ENCODE measurements around the gene MTUS2.

MTUS2 gene

DNA sequence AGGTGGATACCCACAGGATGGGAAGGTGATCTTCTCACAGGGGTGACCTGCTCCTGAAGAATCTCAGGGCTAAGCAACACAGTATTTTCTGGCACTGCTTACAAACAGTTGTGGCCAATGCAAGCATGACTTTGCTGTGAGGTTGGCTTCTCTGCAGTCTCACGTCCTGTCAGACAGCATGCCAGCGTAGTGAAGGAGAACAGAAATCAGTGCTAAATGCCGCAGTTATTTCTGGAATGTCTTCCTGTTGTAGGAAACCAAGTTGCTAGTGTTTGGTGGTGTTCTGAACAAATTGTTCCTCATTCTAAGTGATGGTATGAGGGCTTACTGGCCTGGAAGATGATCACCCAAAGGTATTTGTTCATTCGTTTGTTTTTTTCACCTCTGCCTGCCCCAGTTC, 320.1 kb downstream of the MTUS2 start:
- no peak for DNase-seq (ENCODE audit: low read depth, low spot score)
- Histone ChIP-seq H3K27ac (ENCODE audit: low read length) (no peak overlapping the region), H3K4me3 (ENCODE audit: low read length) (no peak overlapping the region), H3K9me3 (ENCODE audit: control insufficient read depth, insufficient read depth, low read length) (peaks cover 9% of the 10 kb centered on the region), H3K27me3 (ENCODE audit: control insufficient read depth, insufficient read depth, low read length) (no peaks in the 10 kb centered on the region), H3K36me3 (ENCODE audit: control insufficient read depth, insufficient read depth, low read length) (no peaks in the 10 kb centered on the region), H3K4me1 (ENCODE audit: control insufficient read depth, insufficient read depth, low read length) (no peaks in the 10 kb centered on the region)
- no CpG with 5 or more reads among the region's 4 CpGs for WGBS (ENCODE audit: insufficient coverage, insufficient read length)

DNA sequence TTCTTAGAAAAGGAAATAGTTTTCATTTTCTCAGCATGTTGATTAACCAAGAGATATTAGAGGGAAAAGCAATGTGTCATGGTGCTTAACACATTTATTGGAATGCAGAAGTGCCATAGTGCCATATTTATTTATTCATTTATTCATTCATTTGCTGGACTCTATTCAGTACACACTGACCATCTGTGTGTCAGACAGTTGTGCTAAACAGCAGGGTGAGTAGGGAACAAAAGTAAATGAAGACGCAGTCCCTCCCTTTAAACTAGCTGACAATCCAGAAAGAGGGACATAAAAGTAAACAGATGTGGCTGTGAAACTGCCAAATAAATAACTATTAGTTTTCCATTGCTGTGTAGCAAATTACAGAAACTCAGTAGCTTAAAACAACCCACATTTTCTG, 323.7 kb downstream of the MTUS2 start:
- no peak for DNase-seq (ENCODE audit: low read depth, low spot score)
- H3K27me3 ChIP-seq (ENCODE audit: control insufficient read depth, insufficient read depth, low read length), result no peaks in the 10 kb centered on the region
- H3K4me1 ChIP-seq (ENCODE audit: control insufficient read depth, insufficient read depth, low read length), result no peaks in the 10 kb centered on the region
- no peaks in the 10 kb centered on the region for H3K36me3 ChIP-seq (ENCODE audit: control insufficient read depth, insufficient read depth, low read length)
- H3K9me3 ChIP-seq (ENCODE audit: control insufficient read depth, insufficient read depth, low read length), result peaks cover 7% of the 10 kb centered on the region
- H3K27ac ChIP-seq (ENCODE audit: low read length), result no peak overlapping the region
- H3K4me3 ChIP-seq (ENCODE audit: low read length), result no peak overlapping the region
- no CpG with 5 or more reads among the region's 1 CpG for WGBS (ENCODE audit: insufficient coverage, insufficient read length)

DNA sequence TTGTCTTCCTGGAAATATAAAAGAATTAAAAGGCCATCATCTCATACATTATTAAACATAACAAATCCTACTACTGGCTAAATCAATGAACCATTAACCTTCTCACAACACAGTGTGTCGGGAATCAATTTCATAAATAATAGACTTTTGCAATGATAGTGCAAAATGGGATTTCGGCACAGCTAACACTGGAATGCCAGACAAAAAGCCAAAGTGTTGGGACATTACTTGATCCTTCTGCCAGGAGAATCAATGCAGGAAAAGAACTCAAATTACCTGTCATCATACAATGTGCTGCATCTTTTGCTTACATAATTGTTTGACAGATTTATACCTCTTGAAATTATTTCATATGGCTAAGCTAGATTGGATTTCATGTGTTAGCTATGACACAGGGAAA, 334.3 kb downstream of the MTUS2 start:
- Histone ChIP-seq H3K36me3 (ENCODE audit: control insufficient read depth, insufficient read depth, low read length) (no peaks in the 10 kb centered on the region), H3K4me3 (ENCODE audit: low read length) (no peak overlapping the region), H3K4me1 (ENCODE audit: control insufficient read depth, insufficient read depth, low read length) (no peaks in the 10 kb centered on the region), H3K27me3 (ENCODE audit: control insufficient read depth, insufficient read depth, low read length) (no peaks in the 10 kb centered on the region), H3K27ac (ENCODE audit: low read length) (no peak overlapping the region), H3K9me3 (ENCODE audit: control insufficient read depth, insufficient read depth, low read length) (peaks cover 10% of the 10 kb centered on the region)
- DNase-seq (ENCODE audit: low read depth, low spot score), result no peak
- no CpG with 5 or more reads among the region's 2 CpGs for WGBS (ENCODE audit: insufficient coverage, insufficient read length)

DNA sequence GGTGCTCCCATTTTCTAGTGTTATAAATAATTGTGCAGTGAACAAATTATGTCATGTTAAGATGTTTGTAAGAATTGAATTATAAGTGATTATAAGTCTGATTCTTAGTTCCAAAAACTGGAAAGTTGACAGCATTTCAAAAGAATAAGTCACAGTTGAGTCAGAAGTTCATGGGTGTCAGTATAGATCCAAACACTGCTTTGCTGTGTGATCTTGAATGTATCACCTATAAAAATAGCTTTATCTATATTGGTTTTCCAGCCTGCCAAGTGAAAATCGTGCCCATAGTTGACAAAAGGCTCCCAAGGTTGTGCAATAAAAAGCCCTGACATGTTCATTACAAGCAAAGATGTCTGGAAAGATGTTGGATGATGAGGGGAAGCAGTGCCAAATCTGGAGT, 336.0 kb downstream of the MTUS2 start:
- H3K27ac ChIP-seq (ENCODE audit: low read length), result no peak overlapping the region
- H3K36me3 ChIP-seq (ENCODE audit: control insufficient read depth, insufficient read depth, low read length), result no peaks in the 10 kb centered on the region
- no CpG with 5 or more reads among the region's 1 CpG for WGBS (ENCODE audit: insufficient coverage, insufficient read length)
- H3K4me3 ChIP-seq (ENCODE audit: low read length), result no peak overlapping the region
- no peaks in the 10 kb centered on the region for H3K4me1 ChIP-seq (ENCODE audit: control insufficient read depth, insufficient read depth, low read length)
- no peak for DNase-seq (ENCODE audit: low read depth, low spot score)
- H3K27me3 ChIP-seq (ENCODE audit: control insufficient read depth, insufficient read depth, low read length), result no peaks in the 10 kb centered on the region
- H3K9me3 ChIP-seq (ENCODE audit: control insufficient read depth, insufficient read depth, low read length), result peaks cover 10% of the 10 kb centered on the region

DNA sequence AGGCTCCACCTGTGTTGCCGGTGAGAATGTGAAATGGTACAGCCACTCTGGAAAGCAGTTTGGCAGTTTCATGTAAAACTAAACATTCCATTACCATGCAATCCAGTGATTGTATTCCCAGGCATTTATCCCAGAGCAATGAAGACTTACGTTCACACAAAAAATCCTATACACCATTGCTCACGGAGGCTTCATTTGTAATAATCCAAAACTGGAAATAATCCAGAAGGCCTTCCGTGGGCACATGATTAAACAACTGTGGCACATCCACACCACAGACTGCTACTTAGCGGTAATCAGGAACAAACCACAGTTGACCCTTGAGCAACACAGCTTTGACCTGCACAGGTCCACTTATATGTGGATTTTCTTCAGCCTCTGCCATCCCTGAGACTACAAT, 339.7 kb downstream of the MTUS2 start:
- Histone ChIP-seq H3K36me3 (ENCODE audit: control insufficient read depth, insufficient read depth, low read length) (no peaks in the 10 kb centered on the region), H3K27me3 (ENCODE audit: control insufficient read depth, insufficient read depth, low read length) (no peaks in the 10 kb centered on the region), H3K4me1 (ENCODE audit: control insufficient read depth, insufficient read depth, low read length) (no peaks in the 10 kb centered on the region; the same call in 1 of the 2 replicates), H3K4me3 (ENCODE audit: low read length) (no peak overlapping the region), H3K9me3 (ENCODE audit: control insufficient read depth, insufficient read depth, low read length) (peaks cover 12% of the 10 kb centered on the region), H3K27ac (ENCODE audit: low read length) (no peak overlapping the region)
- no CpG with 5 or more reads among the region's 5 CpGs for WGBS (ENCODE audit: insufficient coverage, insufficient read length)
- DNase-seq (ENCODE audit: low read depth, low spot score), result no peak

DNA sequence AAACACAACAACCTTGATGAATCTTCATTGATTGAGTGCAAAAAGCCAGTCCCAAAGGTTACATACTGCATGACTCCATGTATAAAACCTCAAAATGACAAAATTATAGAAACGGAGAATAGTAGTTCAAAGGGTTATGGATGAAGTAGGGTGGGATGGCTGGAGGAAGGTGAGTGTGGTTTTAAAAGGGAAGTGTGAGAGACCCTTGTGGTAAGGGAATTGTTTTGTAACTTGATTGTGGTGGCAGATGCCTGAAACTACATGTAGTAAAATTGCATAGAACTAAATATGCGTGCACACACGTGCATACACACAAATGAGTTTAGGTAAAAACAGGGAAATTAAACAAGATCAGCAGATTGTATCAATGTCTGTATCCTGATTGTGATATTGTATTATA, 340.7 kb downstream of the MTUS2 start:
- peaks cover 13% of the 10 kb centered on the region for H3K9me3 ChIP-seq (ENCODE audit: control insufficient read depth, insufficient read depth, low read length)
- no peaks in the 10 kb centered on the region; the same call in 1 of the 2 replicates for H3K4me1 ChIP-seq (ENCODE audit: control insufficient read depth, insufficient read depth, low read length)
- WGBS (ENCODE audit: insufficient coverage, insufficient read length), result 100% methylated on average over 1 of the region's 3 CpGs
- no peaks in the 10 kb centered on the region for H3K27me3 ChIP-seq (ENCODE audit: control insufficient read depth, insufficient read depth, low read length)
- no peak for DNase-seq (ENCODE audit: low read depth, low spot score)
- no peak overlapping the region for H3K4me3 ChIP-seq (ENCODE audit: low read length)
- no peak overlapping the region for H3K27ac ChIP-seq (ENCODE audit: low read length)
- H3K36me3 ChIP-seq (ENCODE audit: control insufficient read depth, insufficient read depth, low read length), result no peaks in the 10 kb centered on the region

DNA sequence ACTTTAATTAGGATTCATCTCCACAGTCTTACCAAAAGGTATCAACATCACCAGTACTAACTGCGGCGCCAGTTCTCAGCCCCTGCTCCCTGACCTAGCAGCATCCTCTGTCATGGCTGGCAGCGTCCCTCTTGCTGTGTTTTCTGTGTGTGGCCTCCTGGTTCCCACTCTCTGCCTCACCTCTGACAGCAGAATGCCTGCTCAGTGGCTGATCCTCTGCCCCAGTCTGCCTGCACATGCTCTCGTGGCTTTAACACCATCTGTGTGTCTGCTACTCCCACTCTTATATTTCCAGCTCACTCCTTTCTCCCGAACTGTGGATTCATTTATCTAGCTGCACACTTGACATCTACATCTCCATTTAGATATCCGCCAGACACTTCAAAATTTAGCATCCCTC, 341.5 kb downstream of the MTUS2 start:
- Histone ChIP-seq H3K4me1 (ENCODE audit: control insufficient read depth, insufficient read depth, low read length) (no peaks in the 10 kb centered on the region; the same call in 1 of the 2 replicates), H3K36me3 (ENCODE audit: control insufficient read depth, insufficient read depth, low read length) (no peaks in the 10 kb centered on the region), H3K4me3 (ENCODE audit: low read length) (no peak overlapping the region), H3K27ac (ENCODE audit: low read length) (no peak overlapping the region), H3K9me3 (ENCODE audit: control insufficient read depth, insufficient read depth, low read length) (peaks cover 13% of the 10 kb centered on the region), H3K27me3 (ENCODE audit: control insufficient read depth, insufficient read depth, low read length) (no peaks in the 10 kb centered on the region)
- DNase-seq (ENCODE audit: low read depth, low spot score), result no peak
- WGBS (ENCODE audit: insufficient coverage, insufficient read length), result no CpG with 5 or more reads among the region's 6 CpGs

DNA sequence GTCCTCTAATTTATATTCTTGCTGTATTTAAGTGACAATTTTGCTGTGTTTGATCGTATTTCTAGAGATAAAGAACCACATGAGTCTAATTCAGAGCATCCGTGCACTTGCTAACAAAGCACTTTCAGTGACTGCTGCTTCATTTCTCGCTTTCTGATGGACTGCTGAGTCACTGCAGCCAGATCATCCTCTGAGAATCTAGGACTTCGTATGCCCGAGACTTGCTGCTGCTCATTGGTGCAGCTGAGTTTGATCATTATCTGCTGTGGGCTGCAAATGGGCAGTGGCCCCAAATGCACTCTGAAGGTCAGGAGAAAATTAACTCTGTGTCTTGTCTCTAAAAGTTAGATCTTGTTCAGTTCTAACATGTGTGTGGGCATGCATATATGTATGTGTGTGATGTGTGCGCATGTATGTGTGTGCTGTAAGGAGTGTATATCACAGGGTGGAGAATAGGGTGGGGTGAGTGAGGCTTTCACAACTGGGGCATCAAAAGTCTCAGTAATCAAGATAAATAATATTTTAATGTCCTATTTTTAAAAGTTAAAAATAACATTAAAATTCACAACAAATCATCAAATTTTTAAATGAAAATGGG, 342.6 kb downstream of the MTUS2 start:
- H3K4me1 ChIP-seq (ENCODE audit: control insufficient read depth, insufficient read depth, low read length), result no peaks in the 10 kb centered on the region; the same call in 1 of the 2 replicates
- no CpG with 5 or more reads among the region's 6 CpGs for WGBS (ENCODE audit: insufficient coverage, insufficient read length)
- no peak overlapping the region for H3K4me3 ChIP-seq (ENCODE audit: low read length)
- no peak for DNase-seq (ENCODE audit: low read depth, low spot score)
- H3K27ac ChIP-seq (ENCODE audit: low read length), result no peak overlapping the region
- H3K27me3 ChIP-seq (ENCODE audit: control insufficient read depth, insufficient read depth, low read length), result no peaks in the 10 kb centered on the region
- H3K9me3 ChIP-seq (ENCODE audit: control insufficient read depth, insufficient read depth, low read length), result peaks cover 11% of the 10 kb centered on the region
- H3K36me3 ChIP-seq (ENCODE audit: control insufficient read depth, insufficient read depth, low read length), result no peaks in the 10 kb centered on the region

DNA sequence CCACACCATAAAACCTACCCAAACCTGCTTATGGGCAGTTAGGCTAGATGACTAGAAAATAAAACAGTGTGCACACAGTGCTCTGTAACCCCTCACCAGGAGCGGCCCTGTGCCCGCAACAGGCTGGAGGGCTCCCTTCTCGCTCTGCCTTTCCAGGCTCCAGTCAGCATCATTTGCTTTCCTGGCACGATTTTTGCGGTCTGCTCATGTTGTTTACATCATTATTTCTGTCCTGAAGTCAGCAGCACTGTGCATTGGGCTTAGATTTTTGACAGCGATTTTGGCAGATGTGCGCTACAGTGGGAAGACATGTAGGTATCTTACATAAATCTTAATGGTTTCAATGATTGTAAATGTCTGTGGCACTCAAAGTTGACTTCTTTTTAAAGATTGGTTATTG, 344.0 kb downstream of the MTUS2 start:
- Histone ChIP-seq H3K36me3 (ENCODE audit: control insufficient read depth, insufficient read depth, low read length) (no peaks in the 10 kb centered on the region), H3K9me3 (ENCODE audit: control insufficient read depth, insufficient read depth, low read length) (peaks cover 10% of the 10 kb centered on the region), H3K27ac (ENCODE audit: low read length) (no peak overlapping the region), H3K27me3 (ENCODE audit: control insufficient read depth, insufficient read depth, low read length) (no peaks in the 10 kb centered on the region), H3K4me1 (ENCODE audit: control insufficient read depth, insufficient read depth, low read length) (no peaks in the 10 kb centered on the region; the same call in 1 of the 2 replicates), H3K4me3 (ENCODE audit: low read length) (no peak overlapping the region)
- WGBS (ENCODE audit: insufficient coverage, insufficient read length), result no CpG with 5 or more reads among the region's 7 CpGs
- DNase-seq (ENCODE audit: low read depth, low spot score), result no peak

DNA sequence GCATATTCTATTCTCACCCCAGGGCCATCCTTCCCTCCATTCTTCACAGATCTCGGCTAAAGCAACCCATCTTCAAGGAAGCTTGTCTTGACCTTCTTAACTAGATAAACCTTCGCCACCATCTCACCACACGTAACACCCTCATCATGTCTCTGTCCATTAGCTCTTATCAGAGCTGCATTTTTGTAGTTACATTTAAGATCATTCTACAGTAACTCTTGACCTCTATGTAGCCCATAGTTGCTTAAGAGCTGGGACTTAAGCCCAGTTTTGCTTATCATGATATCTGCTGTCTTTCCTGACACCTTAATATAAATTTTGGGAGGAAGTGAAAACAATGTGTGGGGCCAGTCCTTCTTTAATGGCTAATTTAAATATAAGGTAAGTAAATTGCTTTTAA, 345.1 kb downstream of the MTUS2 start:
- H3K27me3 ChIP-seq (ENCODE audit: control insufficient read depth, insufficient read depth, low read length), result no peaks in the 10 kb centered on the region
- DNase-seq (ENCODE audit: low read depth, low spot score), result no peak
- WGBS (ENCODE audit: insufficient coverage, insufficient read length), result no CpG with 5 or more reads among the region's 3 CpGs

DNA sequence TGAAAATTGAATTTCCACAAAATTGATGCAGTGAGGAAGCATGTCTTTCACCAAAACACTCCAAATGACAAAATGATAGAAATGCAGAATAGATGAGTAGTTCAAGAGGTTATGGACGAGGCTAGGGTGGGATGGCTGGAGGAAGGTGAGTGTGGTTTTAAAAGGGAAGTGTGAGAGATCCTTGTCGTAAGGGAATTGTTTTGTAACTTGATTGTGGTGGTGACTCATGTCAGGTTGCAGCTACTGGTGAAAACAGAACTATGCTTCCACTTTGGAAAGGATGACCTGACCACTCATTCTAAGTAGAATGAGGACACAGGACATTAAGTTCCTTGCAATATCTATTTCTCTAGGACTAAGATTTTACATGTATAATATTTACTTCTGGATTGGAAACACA, 345.7 kb downstream of the MTUS2 start:
- H3K9me3 ChIP-seq (ENCODE audit: control insufficient read depth, insufficient read depth, low read length), result peaks cover 13% of the 10 kb centered on the region
- no peak overlapping the region for H3K4me3 ChIP-seq (ENCODE audit: low read length)
- no peaks in the 10 kb centered on the region for H3K27me3 ChIP-seq (ENCODE audit: control insufficient read depth, insufficient read depth, low read length)
- no peaks in the 10 kb centered on the region for H3K36me3 ChIP-seq (ENCODE audit: control insufficient read depth, insufficient read depth, low read length)
- H3K4me1 ChIP-seq (ENCODE audit: control insufficient read depth, insufficient read depth, low read length), result no peaks in the 10 kb centered on the region; the same call in 1 of the 2 replicates
- no peak overlapping the region for H3K27ac ChIP-seq (ENCODE audit: low read length)
- DNase-seq (ENCODE audit: low read depth, low spot score), result no peak
- 100% methylated on average over 2 of the region's 2 CpGs for WGBS (ENCODE audit: insufficient coverage, insufficient read length)

More for the DNA sequence above, 345.1 kb downstream of the MTUS2 start:
- H3K4me1 ChIP-seq (ENCODE audit: control insufficient read depth, insufficient read depth, low read length), result no peaks in the 10 kb centered on the region; the same call in 1 of the 2 replicates
- no peak overlapping the region for H3K4me3 ChIP-seq (ENCODE audit: low read length)
- no peak overlapping the region for H3K27ac ChIP-seq (ENCODE audit: low read length)
- H3K9me3 ChIP-seq (ENCODE audit: control insufficient read depth, insufficient read depth, low read length), result peaks cover 13% of the 10 kb centered on the region
- no peaks in the 10 kb centered on the region for H3K36me3 ChIP-seq (ENCODE audit: control insufficient read depth, insufficient read depth, low read length)
